Fibroblast of lung (primary cell): ENCODE results near the gene NR1D2.

ENCODE experiments used
- EZH2 ChIP-seq: IDR thresholded peaks from 2 replicates; pipeline ENCODE4 v1.5.1; 2012; ENCODE audit warnings: low read length, control low read depth, mild to moderate bottlenecking; ENCODE audit errors: missing control alignments
- TF ChIP-seq, protein P1 (sequence below), 2 donors: IDR thresholded peaks in 1 of 2; conservative IDR thresholded peaks in 1 of 2; 1 replicate in 1 of 2; 2 replicates in 1 of 2; pipeline ENCODE4 v1.5.1; 2011 to 2012; ENCODE audit warnings: low read length in 2 of 2, control low read depth in 1 of 2, inconsistent platforms in 1 of 2, low read depth in 1 of 2, mild to moderate bottlenecking in 1 of 2

DNA sequence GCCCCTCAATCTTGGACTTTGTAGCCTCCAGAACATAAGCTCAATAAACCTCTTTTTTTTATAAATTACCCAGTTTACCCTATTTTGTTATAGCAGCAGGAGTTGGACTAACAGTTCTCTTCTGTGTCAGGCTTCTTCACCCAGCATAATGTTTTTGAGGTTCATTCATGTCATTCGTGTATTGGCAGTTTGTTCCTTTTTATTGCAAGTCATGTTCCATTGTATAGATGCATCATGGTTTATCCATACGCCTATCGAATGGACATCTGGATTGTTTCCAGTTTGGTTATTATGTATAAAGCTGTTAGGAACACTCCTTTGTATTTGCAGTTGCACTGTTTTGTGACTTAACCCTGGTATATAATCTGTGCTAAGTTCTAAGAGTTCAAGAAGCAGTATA, 39.8 kb downstream of the NR1D2 start:
- TF ChIP-seq EZH2: no peak
- TF ChIP-seq, protein P1, sequence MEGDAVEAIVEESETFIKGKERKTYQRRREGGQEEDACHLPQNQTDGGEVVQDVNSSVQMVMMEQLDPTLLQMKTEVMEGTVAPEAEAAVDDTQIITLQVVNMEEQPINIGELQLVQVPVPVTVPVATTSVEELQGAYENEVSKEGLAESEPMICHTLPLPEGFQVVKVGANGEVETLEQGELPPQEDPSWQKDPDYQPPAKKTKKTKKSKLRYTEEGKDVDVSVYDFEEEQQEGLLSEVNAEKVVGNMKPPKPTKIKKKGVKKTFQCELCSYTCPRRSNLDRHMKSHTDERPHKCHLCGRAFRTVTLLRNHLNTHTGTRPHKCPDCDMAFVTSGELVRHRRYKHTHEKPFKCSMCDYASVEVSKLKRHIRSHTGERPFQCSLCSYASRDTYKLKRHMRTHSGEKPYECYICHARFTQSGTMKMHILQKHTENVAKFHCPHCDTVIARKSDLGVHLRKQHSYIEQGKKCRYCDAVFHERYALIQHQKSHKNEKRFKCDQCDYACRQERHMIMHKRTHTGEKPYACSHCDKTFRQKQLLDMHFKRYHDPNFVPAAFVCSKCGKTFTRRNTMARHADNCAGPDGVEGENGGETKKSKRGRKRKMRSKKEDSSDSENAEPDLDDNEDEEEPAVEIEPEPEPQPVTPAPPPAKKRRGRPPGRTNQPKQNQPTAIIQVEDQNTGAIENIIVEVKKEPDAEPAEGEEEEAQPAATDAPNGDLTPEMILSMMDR (conservative IDR thresholded peaks at IDR 0.05 in 1 of 2, IDR thresholded peaks at IDR 0.05 in 1 of 2; ENCODE audit: low read depth in 1 of 2, low read length in 2 of 2): no peak
